Measurements from ENCODE around the gene SCN10A.

The SCN10A gene

GRCh38 chr3:38763569-38763968, 52.4 kb downstream of the SCN10A start:
- DNase-seq = no peak

- DNase-seq = no peak
These were observed 57.5 kb downstream of the SCN10A start for GRCh38 chr3:38758557-38758956.

- no peak for DNase-seq
These were observed 58.3 kb downstream of the SCN10A start for GRCh38 chr3:38757721-38758120.

GRCh38 chr3:38756892-38757291, 59.1 kb downstream of the SCN10A start:
- DNase-seq = no peak

GRCh38 chr3:38755130-38755529, 60.9 kb downstream of the SCN10A start:
- no peak for DNase-seq

- no peak for DNase-seq
These were observed 69.4 kb downstream of the SCN10A start for GRCh38 chr3:38746641-38747040.

GRCh38 chr3:38743043-38743442, 73.0 kb downstream of the SCN10A start:
- no peak for DNase-seq

- DNase-seq = no peak
These were observed 73.5 kb downstream of the SCN10A start for GRCh38 chr3:38742550-38742949.

- no peak for DNase-seq
These were observed 75.5 kb downstream of the SCN10A start for GRCh38 chr3:38740537-38740936.

- DNase-seq = no peak
These were observed 76.1 kb downstream of the SCN10A start for GRCh38 chr3:38739931-38740330.

GRCh38 chr3:38739396-38739689, 76.7 kb downstream of the SCN10A start:
- DNase-seq = no peak

- DNase-seq = no peak
These were observed 77.2 kb downstream of the SCN10A start for GRCh38 chr3:38738630-38739395.

GRCh38 chr3:38731522-38731921, 84.5 kb downstream of the SCN10A start:
- no peak for DNase-seq

GRCh38 chr3:38730281-38730680, 85.7 kb downstream of the SCN10A start:
- DNase-seq = no peak

GRCh38 chr3:38728008-38728407, 88.0 kb downstream of the SCN10A start:
- DNase-seq = no peak

- no peak for DNase-seq
These were observed 89.3 kb downstream of the SCN10A start for GRCh38 chr3:38726751-38727150.

- DNase-seq = no peak
These were observed 90.1 kb downstream of the SCN10A start for GRCh38 chr3:38725726-38726419.

- DNase-seq = no peak
These were observed 91.7 kb downstream of the SCN10A start for GRCh38 chr3:38724392-38724736.

GRCh38 chr3:38723569-38724391, 92.2 kb downstream of the SCN10A start:
- DNase-seq = no peak

GRCh38 chr3:38722781-38723568, 93.0 kb downstream of the SCN10A start:
- DNase-seq = no peak

- DNase-seq = no peak
These were observed 94.7 kb downstream of the SCN10A start for GRCh38 chr3:38721207-38721772.

- no peak for DNase-seq
These were observed 95.6 kb downstream of the SCN10A start for GRCh38 chr3:38720465-38720864.
